Smooth muscle cell of the brain vasculature (primary cell): Measurements from ENCODE around the gene AIG1.
A peak's percentile ranks its signal among the peaks of the same experiment; 100 is the strongest.
"Not testable (repeated sequence)": the region's sequence is repeated elsewhere in the genome, so short reads cannot be mapped to it uniquely, and the experiment has no call there.

ENCODE experiments used
- DNase-seq: peaks from one replicate; pipeline ENCODE4 v3.0.0-alpha.2; 2012; ENCODE audit warnings: low read depth, low spot score

AIG1 gene

GRCh38 chr6:143164565-143165105 is 103.9 kb downstream of the AIG1 start:
- no peak for DNase-seq

- DNase-seq = no peak
These were observed 104.7 kb downstream of the AIG1 start for GRCh38 chr6:143165315-143165855.

DNA sequence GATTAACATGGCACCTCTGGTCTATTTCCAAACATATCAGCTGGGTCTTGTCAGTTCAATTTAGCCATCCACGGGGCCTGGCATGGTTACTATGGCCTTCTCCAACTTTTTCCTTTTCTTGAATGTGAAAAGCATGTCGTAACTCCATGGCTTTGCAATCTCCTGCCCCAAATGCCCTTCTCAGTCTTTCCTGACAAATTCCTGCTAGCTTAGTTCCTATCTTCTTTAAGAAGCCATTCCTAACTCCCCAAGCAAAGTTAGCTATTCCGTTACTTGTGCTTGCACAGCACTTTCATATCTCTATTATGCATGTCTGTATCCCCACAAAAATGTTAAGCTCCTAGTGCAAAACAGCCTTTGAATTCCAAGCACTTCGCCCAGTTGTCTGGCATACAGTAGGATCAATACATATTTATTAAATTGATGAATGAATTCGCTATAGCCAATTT is 105.6 kb downstream of the AIG1 start:
- DNase-seq = no peak

DNA sequence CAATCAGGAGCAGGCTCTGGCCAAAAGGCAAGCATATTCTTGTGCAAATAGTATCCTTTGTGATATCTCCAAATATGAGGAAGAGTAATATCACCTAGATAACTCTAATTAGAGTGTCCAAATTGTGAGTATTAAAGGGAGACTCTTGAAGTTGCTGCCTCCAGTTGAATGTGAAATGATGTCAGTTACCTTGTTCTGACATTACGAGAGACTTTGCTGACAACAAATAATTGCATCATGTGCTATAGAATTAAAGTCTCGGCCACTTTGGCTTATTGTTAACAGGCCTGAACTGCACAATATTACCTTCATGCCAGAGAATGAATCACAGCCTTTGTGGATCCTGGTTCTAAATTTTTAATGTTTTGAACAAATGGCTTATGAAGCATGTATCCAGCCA is 106.5 kb downstream of the AIG1 start:
- DNase-seq = no peak

DNA sequence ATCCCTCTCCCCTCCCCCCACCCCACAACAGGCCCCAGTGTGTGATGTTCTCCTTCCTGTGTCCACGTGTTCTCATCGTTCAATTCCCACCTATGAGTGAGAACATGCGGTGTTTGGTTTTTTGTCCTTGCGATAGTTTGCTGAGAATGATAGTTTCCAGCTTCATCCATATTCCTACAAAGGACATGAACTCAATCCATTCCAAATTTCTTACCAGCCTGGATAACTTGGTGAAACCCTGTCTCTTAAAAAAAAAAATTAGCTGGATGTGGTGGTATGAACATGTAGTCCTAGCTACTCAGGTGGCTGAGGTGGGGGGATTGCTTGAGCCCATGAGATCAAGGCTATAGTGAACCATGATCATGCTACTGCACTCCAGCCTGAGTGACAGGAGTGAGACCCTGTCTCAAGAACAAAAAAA is 107.7 kb downstream of the AIG1 start:
- DNase-seq = not testable (repeated sequence)

- no peak for DNase-seq
These were observed 108.8 kb downstream of the AIG1 start for GRCh38 chr6:143169440-143169839.

GRCh38 chr6:143174516-143174915 is 113.8 kb downstream of the AIG1 start:
- no peak for DNase-seq

- no peak for DNase-seq
These were observed 114.3 kb downstream of the AIG1 start for GRCh38 chr6:143174951-143175350.

DNA sequence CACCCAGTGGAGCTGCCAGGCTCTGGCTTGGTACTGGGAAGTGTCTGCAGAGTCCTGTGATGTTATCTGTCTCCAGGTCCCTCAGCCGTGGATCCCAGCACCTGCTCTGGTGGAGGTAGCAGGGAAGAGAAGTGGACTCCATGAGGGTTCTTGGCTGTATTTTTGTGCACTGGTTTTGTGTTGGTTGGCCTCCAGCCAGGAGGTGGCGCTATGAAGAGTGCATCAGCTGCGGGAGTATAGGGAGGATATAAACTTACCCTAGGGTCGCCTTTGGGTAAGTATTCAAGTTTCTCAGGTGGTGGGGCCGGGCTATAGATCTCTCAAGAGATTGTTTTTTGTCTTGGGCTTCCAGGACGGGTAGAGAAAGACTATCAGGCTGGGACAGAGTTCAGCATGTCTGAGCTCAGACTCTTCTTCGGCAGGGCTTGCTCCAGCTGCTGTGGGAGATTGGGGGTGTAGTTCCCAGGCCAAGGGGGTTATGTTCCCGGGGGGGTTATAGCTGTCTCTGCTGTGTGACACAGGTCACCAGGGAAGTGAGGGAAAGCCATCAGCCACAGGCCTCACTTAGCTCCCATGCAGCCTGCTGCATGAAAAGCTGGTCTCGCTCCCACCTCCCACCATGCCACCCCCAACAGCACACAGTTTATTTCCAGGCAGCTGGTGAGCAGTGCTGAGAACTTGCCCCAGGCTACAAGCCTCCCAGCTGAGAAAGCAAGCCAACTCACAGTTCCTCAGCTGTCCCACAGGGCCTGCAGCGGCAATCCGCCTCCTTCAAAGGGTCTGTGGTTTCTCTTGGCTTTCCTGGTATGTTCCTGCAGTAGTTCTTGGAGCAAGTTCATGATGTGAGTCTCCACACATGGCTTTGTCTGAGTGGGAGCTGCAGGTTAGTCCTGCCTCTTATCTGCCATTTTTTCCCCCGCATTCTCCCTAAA is 115.7 kb downstream of the AIG1 start:
- peak; percentile 95 for DNase-seq

GRCh38 chr6:143177706-143178105 is 117.0 kb downstream of the AIG1 start:
- DNase-seq = no peak

GRCh38 chr6:143179096-143179495 is 118.4 kb downstream of the AIG1 start:
- no peak for DNase-seq

DNA sequence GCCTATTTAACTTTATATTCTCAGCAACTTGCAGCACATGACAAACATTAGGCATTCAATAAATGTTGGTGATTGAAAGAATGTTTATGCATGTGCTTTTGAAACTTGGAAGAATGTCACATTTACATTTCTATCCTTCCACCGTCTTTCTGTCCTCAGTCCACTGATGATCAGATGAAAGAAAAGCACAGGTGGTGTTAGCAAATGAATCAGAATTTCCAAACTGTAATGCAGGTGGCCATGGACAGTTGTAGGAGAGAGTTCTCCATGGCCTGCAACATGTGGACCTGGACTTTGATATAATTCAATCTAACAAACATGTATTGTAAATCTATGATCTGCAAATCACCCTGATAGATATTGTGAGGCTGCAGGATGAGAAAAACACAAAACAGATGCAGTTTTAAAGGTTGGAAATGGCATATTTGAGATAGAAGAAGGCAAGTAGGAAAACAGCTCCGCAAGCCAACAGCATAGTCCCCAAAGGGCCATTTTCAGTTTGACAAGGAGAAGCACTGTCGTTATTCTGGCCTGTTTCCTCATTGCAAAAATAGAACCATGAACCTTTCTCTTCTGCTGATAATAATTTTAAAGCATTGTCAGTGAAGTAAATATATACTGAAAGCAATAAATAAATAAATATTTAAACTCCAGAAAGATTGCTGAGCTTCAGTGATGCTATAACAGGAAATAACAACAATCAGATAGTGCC is 119.4 kb downstream of the AIG1 start:
- no peak for DNase-seq

GRCh38 chr6:143180826-143181225 is 120.1 kb downstream of the AIG1 start:
- no peak for DNase-seq

GRCh38 chr6:143183666-143184065 is 123.0 kb downstream of the AIG1 start:
- DNase-seq = no peak

- DNase-seq = no peak
These were observed 124.6 kb downstream of the AIG1 start for GRCh38 chr6:143185288-143185687.

DNA sequence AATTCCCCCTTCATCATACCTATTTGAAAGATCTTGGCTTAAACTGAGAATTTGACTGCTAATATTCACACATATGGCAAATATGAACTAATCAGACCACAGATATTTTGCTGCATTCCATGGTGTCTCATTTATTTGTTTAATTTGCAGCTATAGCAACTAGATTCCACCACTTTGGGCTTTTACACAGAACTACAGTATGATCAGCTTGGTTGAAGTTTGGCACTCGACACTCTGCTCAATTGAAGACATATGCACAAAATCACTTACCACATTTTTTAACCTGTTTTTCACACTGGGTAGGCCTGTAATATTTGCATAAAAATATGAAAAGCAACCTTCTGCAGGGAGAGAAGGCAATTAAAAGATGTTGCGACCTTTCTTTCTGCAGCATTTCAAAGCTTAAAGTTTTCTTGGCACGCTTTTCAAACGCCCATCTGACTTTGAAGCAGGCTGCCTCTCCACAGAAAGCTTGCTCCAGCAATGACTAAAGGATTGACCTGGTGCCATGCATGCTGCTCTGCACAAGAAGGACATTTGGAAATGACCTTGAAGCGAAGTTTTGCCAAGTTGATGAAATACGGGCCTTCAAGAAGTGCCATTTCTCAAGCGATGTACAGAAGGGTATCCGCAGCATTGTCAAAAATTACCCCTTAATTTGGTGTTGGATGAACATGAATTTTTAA is 126.7 kb downstream of the AIG1 start:
- no peak for DNase-seq

DNA sequence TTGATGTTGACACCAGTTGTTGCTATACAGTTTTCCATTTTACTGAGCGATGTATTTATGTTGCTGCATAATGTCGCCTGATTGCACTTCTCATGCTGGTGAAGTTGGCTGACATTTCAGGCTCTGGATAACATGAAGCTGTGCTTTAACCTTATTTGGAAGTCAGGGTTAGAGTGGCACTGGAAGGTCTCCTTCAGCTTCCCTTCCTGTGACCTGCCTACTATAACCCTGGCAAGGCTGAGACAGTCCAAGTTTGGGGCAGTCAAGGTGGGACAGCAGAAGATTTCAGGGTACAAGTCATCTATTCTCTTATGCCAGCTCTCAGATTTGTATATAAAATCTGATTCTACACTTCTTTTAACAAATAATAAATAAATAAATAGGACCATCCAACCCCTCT is 127.6 kb downstream of the AIG1 start:
- no peak for DNase-seq

DNA sequence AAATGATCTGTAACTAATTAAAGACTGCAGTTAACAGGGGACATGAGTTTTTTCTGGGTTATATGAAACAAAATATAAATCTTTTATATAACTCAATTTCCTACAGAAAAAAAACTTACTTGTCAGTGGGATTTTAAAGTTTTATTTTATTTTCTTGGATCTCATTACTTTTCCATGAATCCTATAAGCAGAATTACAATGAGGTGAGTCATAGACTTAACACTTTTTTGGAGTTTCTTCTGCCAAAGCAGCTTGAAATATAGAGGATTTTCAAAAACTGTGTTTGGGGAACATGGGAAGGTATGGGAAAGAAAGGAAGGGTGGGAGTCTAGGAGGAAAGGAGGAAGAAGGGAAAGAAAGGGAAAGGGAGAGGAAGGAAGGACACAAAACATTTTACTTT is 130.7 kb downstream of the AIG1 start:
- DNase-seq = no peak

DNA sequence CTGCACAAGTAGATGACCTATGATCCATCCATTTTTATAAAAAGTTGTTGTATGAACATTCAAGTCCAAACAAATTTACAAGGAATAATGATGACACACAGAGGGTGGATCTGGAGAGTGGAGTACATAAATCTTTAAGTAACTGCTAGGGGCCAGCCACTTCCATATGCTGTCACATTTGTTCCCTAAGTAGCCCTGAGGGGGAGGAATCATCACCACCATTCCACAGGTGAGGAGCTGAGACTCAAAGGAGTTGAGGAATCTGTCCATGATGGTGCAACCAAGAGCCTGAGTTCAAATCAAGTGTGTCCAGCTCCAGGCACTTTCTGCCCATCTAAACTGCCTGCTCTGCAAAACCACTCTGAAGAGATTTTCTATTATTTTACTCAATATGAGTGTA is 132.1 kb downstream of the AIG1 start:
- DNase-seq = no peak

DNA sequence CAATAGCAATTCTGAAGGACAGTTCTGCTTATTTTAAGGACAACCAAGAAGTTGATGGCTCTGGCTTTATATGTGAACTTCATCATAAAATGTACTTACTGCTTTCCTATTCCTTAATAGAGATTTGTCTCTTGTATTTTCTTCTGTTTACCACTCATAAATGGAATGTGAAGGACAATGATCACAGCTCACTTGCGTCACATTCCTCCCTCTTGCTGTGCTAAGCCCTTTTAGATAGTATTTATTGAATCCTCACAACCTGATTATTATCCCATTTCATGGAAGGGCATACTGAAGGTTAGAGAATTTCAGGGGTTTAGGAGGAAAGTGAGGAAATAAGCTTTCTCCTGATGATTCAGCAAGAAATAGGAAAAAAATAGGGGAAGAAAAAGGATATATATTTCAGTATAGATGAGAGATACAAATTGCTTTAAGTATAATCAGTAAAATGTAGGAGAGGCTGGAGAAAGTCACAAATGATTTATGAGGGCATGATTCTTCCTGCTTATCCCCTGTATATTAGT is 132.9 kb downstream of the AIG1 start:
- DNase-seq = no peak

- no peak for DNase-seq
These were observed 133.5 kb downstream of the AIG1 start for GRCh38 chr6:143194095-143194589.
